Natural killer cell treated with Interleukin-12 subunit alpha and Interleukin-12 subunit beta and Interleukin-15 and Interleukin-18, amount 100 ng/mL, for 72 hours (primary cell): ENCODE measurements around the gene ROR1. TPM values are rescaled to one million over a fixed set of nuclear protein-coding genes. Genes with fewer than 3 reads are reported as not detected.

Experiments
- ATAC-seq, 2 donors: fragments of 150-1000 bp; cut with Tn5 transposase in 1 of 2; sonication (Bioruptor Pico), chemical (Tn5 transposase) in 1 of 2; 2 replicates each; pipeline ENCODE4 v1.10.0; 2021
- DNase-seq: peaks from one replicate; pipeline ENCODE4 v3.0.0; 2022; ENCODE audit warnings: low spot score
- H3K27ac Mint-ChIP-seq, 2 donors: 1 replicate in 1 of 2; 2 replicates in 1 of 2; pipeline ENCODE4 v1.8.0; 2022; ENCODE audit warnings: mixed read lengths in 2 of 2, mild to moderate bottlenecking in 1 of 2, moderate library complexity in 1 of 2
- H3K27me3 Mint-ChIP-seq, 2 donors: 1 replicate in 1 of 2; 2 replicates in 1 of 2; pipeline ENCODE4 v1.8.0; 2022; ENCODE audit warnings: mixed read lengths in 2 of 2
- H3K36me3 Mint-ChIP-seq: one replicate; pipeline ENCODE4 v1.8.0; 2022; ENCODE audit warnings: mixed read lengths
- H3K4me1 Mint-ChIP-seq, 2 donors: 1 replicate in 1 of 2; 2 replicates in 1 of 2; pipeline ENCODE4 v1.8.0; 2022; ENCODE audit warnings: low read depth in 2 of 2, mixed read lengths in 2 of 2, mild to moderate bottlenecking in 1 of 2
- H3K4me3 Mint-ChIP-seq: one replicate; pipeline ENCODE4 v1.8.0; 2022; ENCODE audit warnings: mixed read lengths
- H3K9me3 Mint-ChIP-seq: 2 replicates; pipeline ENCODE4 v1.8.0; 2022; ENCODE audit warnings: mixed read lengths
- total RNA-seq, 2 donors: library from RNA; stranded (reverse); gene quantifications; one replicate each; pipeline ENCODE4 v1.2.3, GENCODE V29; 2022

The ROR1 gene
- total RNA-seq, 2 donors from 2014 or later = 0.38 TPM; not detected in 1

DNA sequence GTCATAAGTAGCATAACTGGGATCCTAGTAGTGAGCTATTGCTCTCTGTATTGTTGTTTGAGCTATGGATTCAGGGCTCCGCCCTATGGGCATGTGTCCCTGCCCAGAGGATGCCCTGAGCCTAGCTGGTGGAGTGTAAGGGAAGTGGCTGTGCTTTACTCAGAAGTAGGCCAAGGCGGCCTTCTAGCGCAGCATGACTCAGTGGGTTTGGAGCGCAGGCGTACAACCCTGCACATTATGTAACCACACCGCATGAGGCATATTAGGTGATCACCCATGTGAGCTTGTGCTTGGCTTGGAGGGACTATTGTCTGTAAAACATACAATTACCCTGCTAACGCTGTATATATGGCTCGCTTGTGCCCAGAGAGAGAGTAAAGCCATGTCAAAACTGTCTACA lies 418.5 kb downstream of the ROR1 start:
- Mint-ChIP-seq H3K27me3 (no peaks in the 10 kb centered on the region), H3K27ac (no peak overlapping the region), H3K4me3 (no peak overlapping the region), H3K36me3 (no peaks in the 10 kb centered on the region), H3K4me1 (no peaks in the 10 kb centered on the region), H3K9me3 (no peaks in the 10 kb centered on the region)
- no peak for DNase-seq
- ATAC-seq = no peak

DNA sequence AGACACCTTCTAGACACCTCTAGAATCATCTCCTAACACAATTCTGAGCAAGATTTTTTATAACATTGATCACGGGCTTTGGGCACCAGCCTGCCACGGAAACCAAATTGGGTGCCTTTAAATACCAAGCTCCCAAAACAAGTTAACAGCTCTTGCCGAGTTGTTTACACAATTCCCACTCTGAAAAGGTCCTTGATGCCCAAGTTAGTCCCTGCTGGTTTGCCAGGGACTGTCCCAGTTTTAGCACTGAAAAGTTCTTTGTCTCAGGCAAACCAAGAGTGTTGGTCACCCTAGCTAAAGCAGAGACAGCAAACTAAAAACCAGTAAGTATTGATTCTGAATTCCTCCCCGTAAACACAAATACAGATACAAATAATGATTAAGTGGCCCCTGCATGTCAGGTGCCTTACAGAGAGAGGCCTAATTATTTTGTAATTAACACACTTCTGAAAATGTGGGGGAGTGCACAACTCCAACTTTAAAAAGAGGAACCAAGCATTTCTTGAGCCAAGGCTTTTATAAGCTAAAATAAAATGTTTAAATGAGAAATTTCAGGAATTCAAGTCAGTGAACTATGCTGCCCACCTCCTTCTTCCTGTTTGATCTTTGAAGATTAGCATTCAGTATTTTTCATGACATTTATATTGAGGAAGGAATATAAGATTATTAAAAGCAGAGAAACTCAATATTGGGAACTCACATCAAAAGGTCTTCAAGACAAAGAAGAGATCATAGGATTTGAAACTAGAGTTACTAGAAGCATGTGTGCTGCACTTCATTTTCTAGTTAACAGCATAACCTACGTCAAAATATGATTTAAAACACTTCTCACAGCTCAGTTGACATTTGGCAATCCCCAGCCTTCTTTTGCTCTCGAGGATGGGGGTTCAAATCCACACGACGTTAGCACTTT lies 420.6 kb downstream of the ROR1 start:
- H3K9me3 Mint-ChIP-seq = no peaks in the 10 kb centered on the region
- DNase-seq (no peak), ATAC-seq (no peak)
- H3K27me3 Mint-ChIP-seq = no peaks in the 10 kb centered on the region
- H3K36me3 Mint-ChIP-seq = no peaks in the 10 kb centered on the region
- no peak overlapping the region for H3K27ac Mint-ChIP-seq
- no peak overlapping the region for H3K4me3 Mint-ChIP-seq
- no peaks in the 10 kb centered on the region for H3K4me1 Mint-ChIP-seq

- no peak for ATAC-seq
- no peak overlapping the region for H3K4me3 Mint-ChIP-seq
- H3K36me3 Mint-ChIP-seq = no peaks in the 10 kb centered on the region
- H3K9me3 Mint-ChIP-seq = no peaks in the 10 kb centered on the region
- no peak for DNase-seq
- no peaks in the 10 kb centered on the region for H3K4me1 Mint-ChIP-seq
- no peak overlapping the region for H3K27ac Mint-ChIP-seq
- no peaks in the 10 kb centered on the region for H3K27me3 Mint-ChIP-seq
Measured at GRCh38 chr1:64195081-64195395, 421.2 kb downstream of the ROR1 start.

GRCh38 chr1:64196074-64196870 lies 422.5 kb downstream of the ROR1 start:
- Mint-ChIP-seq H3K9me3 (no peaks in the 10 kb centered on the region), H3K27me3 (no peaks in the 10 kb centered on the region), H3K36me3 (no peaks in the 10 kb centered on the region), H3K27ac (no peak overlapping the region), H3K4me1 (no peaks in the 10 kb centered on the region), H3K4me3 (no peak overlapping the region)
- ATAC-seq (peak; percentile 39 to 41), DNase-seq (no peak)

DNA sequence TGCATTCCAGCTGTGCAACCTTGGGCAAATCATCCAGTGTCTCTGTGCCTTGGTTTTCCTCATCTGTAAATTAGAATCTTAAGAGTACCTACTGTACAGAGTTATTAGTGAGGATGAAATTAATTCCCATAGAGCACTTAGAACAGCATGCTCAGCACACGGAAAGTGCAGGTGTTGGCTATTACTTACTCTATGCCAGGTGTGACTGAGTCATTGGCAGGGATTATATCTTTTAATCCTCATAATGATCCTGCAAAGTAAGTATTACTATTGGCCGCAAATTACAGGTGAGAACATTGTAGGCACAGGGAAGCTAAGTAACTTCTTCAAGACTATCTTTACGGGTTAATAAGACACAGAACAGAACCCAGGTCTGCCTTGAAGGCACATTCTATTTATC lies 423.3 kb downstream of the ROR1 start:
- Mint-ChIP-seq H3K27me3 (peaks cover 0 to under 1% of the 10 kb centered on the region in 2 donors), H3K9me3 (no peaks in the 10 kb centered on the region), H3K4me3 (no peak overlapping the region), H3K4me1 (no peaks in the 10 kb centered on the region), H3K36me3 (no peaks in the 10 kb centered on the region), H3K27ac (no peak overlapping the region)
- ATAC-seq (no peak), DNase-seq (no peak)

GRCh38 chr1:64199154-64199553 lies 425.3 kb downstream of the ROR1 start:
- Mint-ChIP-seq H3K4me3 (no peak overlapping the region), H3K9me3 (no peaks in the 10 kb centered on the region), H3K36me3 (no peaks in the 10 kb centered on the region), H3K27me3 (peaks cover 3 to 12% of the 10 kb centered on the region in 2 donors), H3K4me1 (no peaks in the 10 kb centered on the region), H3K27ac (no peak overlapping the region)
- DNase-seq = no peak
- no peak for ATAC-seq

GRCh38 chr1:64200064-64200463 lies 426.2 kb downstream of the ROR1 start:
- Mint-ChIP-seq H3K9me3 (no peaks in the 10 kb centered on the region), H3K27ac (no peak overlapping the region), H3K4me3 (no peak overlapping the region), H3K36me3 (no peaks in the 10 kb centered on the region), H3K4me1 (no peaks in the 10 kb centered on the region), H3K27me3 (peaks cover 6 to 19% of the 10 kb centered on the region in 2 donors)
- ATAC-seq (no peak), DNase-seq (no peak)

DNA sequence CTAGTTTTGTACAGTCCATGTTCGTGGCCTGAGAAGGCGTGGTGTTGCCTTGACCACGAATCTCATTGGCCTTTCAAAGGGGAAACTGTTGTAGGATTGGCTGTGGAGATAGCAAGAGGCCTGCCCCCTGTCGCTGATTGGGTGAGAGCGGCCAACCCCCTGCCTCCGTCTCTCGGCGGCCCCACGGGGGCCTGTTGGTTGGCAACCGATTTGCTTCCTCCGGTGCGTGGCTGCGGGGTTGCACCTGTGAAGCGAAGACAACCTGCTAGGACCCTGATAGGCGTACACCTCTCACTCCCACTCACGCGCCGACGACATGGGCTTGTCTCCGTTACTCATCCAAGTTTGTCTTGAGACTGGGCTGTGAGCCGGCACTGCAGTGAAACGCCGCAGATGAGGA lies 429.6 kb downstream of the ROR1 start, which contains the start of gene UBE2U:
TSS of gene UBE2U (plus strand) at position 204 of the 400 bp plus-strand sequence. CDS start 428 bp downstream, outside the sequence.
- H3K4me1 Mint-ChIP-seq = no peaks in the 10 kb centered on the region
- peaks cover 11 to 23% of the 10 kb centered on the region in 2 donors for H3K27me3 Mint-ChIP-seq
- DNase-seq (no peak), ATAC-seq (no peak)
- H3K27ac Mint-ChIP-seq = no peak within 1 kb of the TSS
- H3K4me3 Mint-ChIP-seq = no peak within 1 kb of the TSS
- H3K9me3 Mint-ChIP-seq = no peaks in the 10 kb centered on the region
- H3K36me3 Mint-ChIP-seq = no peaks in the 10 kb centered on the region

GRCh38 chr1:64209221-64209620 lies 435.4 kb downstream of the ROR1 start:
- DNase-seq = no peak
- Mint-ChIP-seq H3K36me3 (no peaks in the 10 kb centered on the region), H3K9me3 (no peaks in the 10 kb centered on the region), H3K27me3 (peaks cover 15 to 17% of the 10 kb centered on the region in 2 donors), H3K4me3 (no peak overlapping the region), H3K27ac (no peak overlapping the region), H3K4me1 (no peaks in the 10 kb centered on the region)
- ATAC-seq = no peak

- no peak overlapping the region for H3K27ac Mint-ChIP-seq
Measured at GRCh38 chr1:64212031-64212430, 438.2 kb downstream of the ROR1 start.

DNA sequence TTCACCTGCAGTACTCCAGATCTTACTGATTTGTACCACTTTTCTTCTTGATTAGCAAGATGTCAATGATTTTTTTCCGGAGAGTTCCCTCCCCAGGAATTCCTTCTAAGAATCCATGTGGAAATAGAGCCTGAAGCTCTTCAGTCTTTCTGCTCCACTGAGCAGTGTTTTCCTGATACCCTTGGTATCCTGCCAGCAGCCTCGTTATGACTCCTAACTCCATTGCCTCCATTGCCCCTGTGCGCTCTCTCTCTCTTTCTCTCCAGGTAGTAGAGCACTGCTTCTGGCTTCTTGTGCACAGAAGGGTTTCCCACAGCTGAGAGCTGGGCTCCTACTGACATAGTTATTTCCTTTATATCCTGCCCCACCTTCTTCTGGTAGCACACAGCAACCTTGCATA lies 441.8 kb downstream of the ROR1 start:
- Mint-ChIP-seq H3K27me3 (peaks cover 26 to 44% of the 10 kb centered on the region in 2 donors), H3K9me3 (no peaks in the 10 kb centered on the region), H3K4me3 (no peak overlapping the region), H3K36me3 (no peaks in the 10 kb centered on the region), H3K27ac (no peak overlapping the region), H3K4me1 (no peaks in the 10 kb centered on the region)
- DNase-seq (no peak), ATAC-seq (no peak)

More at GRCh38 chr1:64212031-64212430, 438.2 kb downstream of the ROR1 start:
- ATAC-seq (no peak), DNase-seq (no peak)
- no peak overlapping the region for H3K4me3 Mint-ChIP-seq
- H3K27me3 Mint-ChIP-seq = peaks cover 20 to 24% of the 10 kb centered on the region in 2 donors
- H3K4me1 Mint-ChIP-seq = no peaks in the 10 kb centered on the region
- H3K9me3 Mint-ChIP-seq = no peaks in the 10 kb centered on the region
- H3K36me3 Mint-ChIP-seq = no peaks in the 10 kb centered on the region

GRCh38 chr1:64220241-64220640 lies 446.4 kb downstream of the ROR1 start:
- H3K4me1 Mint-ChIP-seq = peaks cover 7 to 11% of the 10 kb centered on the region in 2 donors
- H3K4me3 Mint-ChIP-seq = no peak overlapping the region
- H3K9me3 Mint-ChIP-seq = no peaks in the 10 kb centered on the region
- peaks cover 27 to 54% of the 10 kb centered on the region in 2 donors for H3K27me3 Mint-ChIP-seq
- H3K36me3 Mint-ChIP-seq = no peaks in the 10 kb centered on the region
- H3K27ac Mint-ChIP-seq = no peak overlapping the region
- ATAC-seq = no peak
- no peak for DNase-seq

GRCh38 chr1:64223329-64224151 lies 449.7 kb downstream of the ROR1 start:
- Mint-ChIP-seq H3K27me3 (peaks cover 24 to 52% of the 10 kb centered on the region in 2 donors), H3K4me1 (peaks cover 7 to 11% of the 10 kb centered on the region in 2 donors), H3K4me3 (peak overlapping the region; percentile 9), H3K36me3 (no peaks in the 10 kb centered on the region), H3K9me3 (no peaks in the 10 kb centered on the region), H3K27ac (peak overlapping the region in 1 of 2 donors; percentile 63)
- DNase-seq (no peak), ATAC-seq (peak; percentile 50 to 69)
